GM19328 (cell line): ENCODE measurements around the gene RHOB.
"Not testable (repeated sequence)": the region's sequence is repeated elsewhere in the genome, so short reads cannot be mapped to it uniquely, and the experiment has no call there.

Source experiments
- ATAC-seq: cut with Tn5 transposase; IDR thresholded peaks from one replicate; pipeline ENCODE4 v1.9.1; 2021; ENCODE audit warnings: mild to moderate bottlenecking, moderate library complexity; ENCODE audit not compliant: unreplicated experiment

Gene RHOB

DNA sequence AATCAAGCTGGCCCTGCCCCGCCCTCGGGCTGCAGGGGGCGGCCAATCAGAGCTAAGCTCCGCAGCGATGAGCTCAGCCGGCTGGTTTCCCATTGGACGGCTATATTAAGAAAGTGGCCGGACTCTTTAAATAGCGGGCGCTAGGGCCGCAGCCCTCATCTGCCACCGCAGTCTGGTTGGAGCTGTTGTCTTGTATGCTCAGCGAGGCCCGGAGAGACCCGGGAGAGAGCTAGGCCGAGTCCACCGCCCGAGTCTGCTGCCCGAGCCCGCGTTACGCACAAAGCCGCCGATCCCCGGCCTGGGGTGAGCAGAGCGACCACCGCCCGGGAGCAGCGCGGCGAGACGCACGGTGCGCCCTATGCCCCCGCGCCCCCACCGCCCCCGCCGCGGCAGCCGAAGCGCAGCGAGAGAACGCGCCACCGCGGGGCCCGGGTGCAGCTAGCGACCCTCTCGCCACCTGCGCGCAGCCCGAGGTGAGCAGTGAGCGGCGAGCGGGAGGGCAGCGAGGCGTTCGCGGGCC, at the start of gene RHOB:
Gene RHOB, plus strand, starts transcription at position 158 of the 520 bp plus-strand sequence. CDS start 392 bp downstream, outside the sequence.
- peak; percentile 98 for ATAC-seq

DNA sequence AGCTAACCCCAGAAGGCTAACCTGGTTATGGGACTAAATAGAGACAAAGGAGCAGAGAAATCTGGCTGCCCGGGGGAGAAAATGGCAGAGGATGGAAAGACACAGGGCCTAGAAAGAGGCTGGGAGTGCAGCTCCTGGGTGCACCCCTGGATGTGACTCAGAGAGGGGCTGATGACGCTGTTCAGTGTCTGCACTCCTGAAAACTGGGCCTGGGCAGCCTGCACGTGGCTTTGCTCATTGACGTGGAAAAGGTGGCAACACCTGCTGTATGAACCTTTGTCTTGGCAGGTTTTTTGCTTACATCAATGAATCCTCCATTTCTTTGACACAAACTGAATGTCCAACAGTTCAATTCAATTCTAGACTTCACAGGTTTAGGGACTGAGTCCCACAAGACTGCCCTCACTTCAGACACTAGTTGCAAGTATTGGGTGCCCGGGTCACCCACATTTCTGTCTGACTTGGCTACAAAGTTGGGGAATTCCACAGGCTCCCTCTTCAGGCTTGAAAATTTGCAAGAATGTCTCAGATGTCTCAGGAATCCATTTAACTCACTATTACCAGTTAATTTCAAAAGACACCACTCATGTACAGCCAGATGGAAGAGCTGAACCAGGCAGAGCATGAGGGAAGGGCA, 48.9 kb upstream of the RHOB start:
- ATAC-seq = no peak

DNA sequence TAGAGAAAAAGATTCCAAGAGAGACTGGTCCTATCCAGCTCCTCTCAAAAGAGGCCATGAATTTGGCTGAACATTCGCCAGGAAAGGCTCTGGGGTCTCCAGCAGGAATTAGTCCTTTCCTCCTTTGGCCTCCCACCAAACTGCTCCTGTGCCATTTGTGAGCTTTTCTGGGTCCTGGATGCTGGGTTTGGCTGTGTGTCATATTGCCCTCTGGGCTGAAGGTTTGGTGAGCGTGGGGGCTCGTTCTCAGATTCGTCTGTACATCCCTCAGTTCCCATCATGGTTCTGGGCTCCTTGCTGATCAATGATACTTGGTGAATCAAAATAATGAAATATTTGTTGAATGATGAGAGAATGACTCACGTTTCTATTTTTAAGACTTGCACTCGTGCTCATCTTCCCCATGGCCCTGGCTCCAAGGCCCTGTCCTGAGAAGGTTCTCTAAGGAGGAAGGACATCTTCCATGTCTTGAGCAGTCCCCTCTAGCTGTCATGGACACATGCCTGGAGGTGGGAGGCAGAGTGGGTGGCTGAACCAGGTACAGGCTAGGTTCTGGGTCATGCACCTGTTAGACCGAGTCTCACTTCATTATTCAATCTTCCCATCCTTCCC, 47.8 kb upstream of the RHOB start:
- ATAC-seq = no peak

DNA sequence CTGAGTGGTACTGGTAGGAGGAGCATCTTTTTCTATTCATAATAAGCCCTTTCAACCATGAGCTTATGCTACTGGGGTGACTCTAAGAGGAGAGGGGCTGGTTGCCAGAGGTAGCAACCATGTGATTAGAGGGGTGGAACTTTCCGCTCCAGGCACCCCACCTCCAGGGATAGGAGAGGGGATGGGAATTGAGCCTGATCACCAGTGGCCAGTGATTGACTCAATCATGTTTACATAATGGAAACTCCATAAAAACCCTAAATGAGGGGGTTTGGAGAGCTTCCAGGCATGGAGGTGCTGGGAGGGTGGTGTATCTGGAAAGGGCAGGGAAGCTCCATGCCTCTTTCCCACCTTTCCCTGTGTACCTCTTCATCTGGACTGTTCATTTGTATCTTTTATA, 46.6 kb upstream of the RHOB start:
- no peak for ATAC-seq

DNA sequence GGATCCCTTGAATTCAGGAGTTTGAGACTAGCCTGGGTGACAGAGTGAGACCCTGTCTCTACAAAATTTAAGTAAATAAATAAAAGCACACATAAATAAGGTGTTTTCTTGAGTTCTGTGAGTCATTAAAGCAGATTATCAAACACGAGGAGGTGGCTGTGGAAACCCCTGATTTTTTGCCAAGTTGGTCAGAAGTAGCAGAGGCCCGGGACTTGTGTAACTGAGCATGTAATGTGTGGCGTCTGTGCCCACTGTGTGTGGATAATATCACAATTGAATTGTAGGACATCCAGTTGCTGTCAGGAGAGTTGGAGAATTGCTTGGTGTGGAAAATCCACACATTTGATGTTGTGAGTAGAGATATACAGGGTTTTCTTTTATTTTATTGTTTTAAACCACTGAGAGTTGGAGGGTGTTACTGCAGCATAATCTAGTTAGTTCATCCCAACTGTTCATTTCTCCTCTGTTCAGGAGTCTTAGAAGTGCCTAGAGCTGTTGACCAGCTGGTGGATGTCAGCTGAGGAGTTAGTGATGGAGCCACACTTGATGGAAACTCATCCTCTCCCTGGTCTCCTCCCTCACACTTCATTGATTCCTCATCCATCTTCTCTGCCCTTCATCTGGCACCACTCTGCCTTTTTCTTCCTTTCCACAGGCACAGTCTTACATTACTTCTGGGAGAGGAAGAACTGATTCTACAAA, 45.9 kb upstream of the RHOB start:
- no peak for ATAC-seq

DNA sequence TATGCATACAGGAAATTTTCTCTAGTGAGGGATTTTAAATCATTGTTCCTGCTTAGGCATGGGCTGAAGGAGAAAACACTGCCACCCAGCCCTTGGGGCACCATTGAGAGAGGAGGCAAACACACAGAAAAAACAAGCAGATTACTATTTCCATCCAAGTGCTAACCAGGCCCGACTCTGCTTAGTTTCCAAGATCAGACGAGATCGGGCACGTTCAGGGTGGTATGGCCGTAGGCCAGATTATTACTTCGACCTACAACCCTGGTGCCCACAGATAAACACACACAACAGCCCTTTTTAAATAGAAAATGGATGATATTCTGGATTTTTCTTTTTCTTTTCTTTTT, 45.4 kb upstream of the RHOB start:
- no peak for ATAC-seq

DNA sequence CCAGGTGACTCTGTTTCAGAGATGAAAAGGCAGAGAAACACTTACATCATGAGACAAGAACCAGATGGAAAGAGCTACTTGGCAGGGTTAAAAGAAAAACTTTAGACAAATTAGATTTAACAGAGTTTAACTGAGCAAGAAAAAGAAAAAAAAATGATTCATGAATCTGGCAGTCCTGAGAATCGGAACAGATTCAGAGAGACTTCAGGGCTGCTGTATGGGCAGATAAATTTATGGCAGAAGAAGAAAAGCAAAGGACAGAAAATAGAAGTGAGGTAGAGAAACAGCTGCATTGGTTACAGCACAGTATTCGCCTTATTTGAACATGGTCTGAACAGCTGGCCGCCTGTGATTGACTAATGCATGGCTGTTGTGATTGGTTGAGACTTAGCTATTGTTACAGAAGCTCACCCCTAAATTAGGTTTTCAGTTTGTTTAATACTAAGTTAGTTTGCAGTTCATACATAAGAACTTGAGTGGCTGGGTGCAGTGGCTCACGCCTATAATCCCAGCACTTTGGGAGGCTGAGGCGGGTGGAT, 43.0 kb upstream of the RHOB start:
- ATAC-seq = no peak

DNA sequence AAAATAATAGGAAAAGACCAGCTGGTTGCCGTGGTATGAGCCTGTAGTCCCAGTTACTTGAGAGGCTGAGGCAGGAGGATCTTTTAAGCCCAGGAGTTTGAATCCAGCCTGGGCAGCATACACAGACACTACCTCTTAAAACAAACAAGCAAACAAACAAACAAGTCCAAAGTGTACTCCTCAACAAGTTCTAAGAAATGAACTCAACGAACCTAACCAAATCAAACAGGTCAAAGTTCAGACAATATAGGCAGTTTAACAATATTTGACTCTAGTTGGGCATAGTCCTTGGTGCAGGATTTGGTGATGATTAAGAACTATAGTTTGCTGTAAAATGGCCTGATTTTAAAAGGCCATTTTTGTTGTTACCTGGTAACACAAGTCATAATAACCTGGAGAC, 41.9 kb upstream of the RHOB start:
- ATAC-seq = no peak

DNA sequence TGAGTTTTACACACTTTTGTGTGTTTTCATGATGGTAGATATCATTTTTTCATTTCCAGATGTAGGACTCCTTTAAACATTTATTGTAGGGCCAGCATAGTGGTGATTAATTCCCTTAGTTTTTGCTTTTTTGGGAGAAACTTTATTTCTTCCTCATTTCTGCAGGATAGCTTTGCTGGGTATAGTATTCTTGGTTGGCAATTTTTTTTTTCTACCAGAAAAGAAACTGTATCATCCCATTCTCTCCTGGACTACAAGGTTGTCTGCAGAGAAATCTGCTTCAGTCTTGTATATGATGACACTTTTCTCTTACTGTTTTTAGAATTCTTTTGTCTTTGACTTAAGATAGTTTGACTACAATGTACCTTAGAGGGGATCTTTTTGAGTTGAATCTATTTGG, 37.8 kb upstream of the RHOB start:
- no peak for ATAC-seq

DNA sequence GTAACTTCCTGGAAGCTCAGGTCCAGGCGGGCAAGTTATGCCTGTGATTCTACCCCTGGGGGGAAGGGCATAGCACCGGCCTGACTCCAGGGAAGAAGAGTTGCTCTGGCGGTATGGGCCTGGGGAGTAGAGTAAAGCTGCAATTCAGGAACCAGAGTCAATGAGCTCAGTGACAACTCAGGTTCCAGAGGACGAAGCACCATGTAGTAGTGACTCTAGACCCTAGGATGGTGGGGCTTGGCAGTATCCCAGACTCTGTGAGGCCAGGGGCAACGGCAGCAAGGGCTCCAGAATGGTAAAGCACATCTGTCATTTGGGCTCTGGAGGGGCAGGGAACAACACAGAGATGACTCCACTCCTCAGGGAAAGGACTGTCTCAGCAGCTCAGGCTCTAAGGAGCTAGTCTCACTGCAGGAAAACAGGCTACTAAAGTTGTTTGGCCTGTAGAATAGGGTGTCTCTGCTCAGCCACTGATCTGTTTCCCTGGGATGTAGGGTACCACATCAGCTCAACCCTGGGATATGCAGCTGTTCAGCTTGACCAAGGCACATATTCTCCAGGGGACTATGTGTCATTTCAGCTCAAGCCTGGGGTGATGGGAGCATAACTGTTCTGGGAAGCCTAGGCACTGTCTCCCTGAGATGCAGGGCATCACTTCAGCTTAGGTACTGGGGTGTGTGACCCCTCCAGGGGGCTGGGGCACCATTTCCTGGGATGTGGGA, 36.2 kb upstream of the RHOB start:
- no peak for ATAC-seq

DNA sequence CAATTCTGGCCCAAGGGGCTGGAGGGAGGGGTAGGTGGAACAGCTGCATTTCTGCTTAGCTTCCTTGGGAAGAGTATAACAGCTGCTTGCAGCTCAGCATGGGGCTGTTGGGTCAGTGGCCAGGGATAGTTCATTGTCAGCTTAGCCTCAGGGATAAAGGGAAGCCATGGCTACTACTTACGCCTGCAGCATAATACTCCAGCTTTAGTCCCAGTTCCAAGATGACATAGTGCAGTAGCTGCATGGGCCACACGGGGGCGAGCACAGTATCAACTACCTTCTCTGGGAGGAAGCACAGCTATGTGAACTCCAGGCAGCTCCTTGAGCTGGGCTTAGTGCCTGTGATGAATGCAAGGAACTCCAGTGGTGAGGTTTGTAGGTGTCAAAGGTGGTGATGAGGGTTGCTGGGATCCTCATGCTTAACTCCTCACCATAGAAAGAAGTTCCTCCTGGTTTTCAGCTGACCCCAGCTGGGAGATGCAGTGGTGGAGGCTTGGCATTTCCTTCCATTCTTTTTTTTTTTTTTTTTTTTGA, 35.4 kb upstream of the RHOB start:
- ATAC-seq = peak; percentile 99

DNA sequence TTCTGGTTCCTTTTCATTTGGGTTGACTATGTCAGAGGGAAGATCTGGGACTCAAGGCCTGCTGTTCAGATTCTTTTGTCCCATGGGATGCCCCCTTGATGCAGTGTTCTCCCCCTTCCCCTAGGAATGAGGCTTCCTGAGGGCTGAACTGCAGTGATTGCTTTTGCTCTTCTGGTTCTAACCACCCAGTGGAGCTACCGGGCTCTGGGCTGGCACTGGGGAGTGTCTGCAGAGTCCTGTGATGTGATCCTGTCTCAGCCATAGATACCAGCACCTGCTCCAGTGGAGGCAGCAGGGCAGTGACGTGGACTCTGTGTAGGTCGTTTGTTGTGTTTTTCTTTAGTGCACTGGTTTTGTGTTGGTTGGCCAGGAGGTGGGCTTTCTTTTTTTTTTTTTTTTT, 32.1 kb upstream of the RHOB start:
- ATAC-seq = no peak

DNA sequence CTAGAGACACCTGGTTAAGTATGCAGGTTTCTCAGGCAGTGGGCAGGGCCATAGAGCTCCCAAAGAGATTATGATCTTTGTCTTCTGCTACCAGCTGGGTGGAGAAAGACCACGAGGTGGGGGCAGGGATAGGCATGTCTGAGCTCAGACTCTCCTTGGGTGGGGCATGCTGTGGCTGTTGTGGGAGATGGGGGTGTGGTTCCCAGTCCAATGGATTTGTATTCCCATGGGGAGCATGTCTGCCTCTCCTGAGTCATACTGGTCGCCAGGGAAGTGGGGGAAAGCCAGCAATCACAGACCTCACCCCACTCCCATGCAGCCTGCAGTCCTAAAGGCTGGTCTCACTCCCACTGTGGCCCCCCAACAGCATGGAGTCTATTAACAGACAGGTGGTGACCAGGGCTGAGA, 31.4 kb upstream of the RHOB start:
- no peak for ATAC-seq

DNA sequence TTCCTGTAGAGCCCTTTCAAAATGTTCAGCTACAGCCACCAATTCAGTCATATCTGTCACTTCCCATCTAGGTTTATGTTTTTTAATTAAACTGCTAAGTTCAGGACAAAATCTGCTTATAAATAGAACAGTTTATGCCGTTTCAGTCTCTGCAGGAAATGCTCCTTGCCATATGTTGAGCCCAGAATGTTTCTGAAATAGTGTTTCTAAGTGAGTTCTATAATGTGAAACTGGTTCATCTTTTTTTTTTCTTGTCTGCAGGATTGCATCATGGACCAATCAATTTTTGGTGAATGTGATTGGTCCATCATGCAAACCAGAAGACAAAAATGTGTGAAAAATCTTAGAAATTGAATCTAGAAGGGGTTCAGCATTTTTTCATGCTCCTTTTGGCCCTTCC, 30.2 kb upstream of the RHOB start:
- ATAC-seq = no peak

DNA sequence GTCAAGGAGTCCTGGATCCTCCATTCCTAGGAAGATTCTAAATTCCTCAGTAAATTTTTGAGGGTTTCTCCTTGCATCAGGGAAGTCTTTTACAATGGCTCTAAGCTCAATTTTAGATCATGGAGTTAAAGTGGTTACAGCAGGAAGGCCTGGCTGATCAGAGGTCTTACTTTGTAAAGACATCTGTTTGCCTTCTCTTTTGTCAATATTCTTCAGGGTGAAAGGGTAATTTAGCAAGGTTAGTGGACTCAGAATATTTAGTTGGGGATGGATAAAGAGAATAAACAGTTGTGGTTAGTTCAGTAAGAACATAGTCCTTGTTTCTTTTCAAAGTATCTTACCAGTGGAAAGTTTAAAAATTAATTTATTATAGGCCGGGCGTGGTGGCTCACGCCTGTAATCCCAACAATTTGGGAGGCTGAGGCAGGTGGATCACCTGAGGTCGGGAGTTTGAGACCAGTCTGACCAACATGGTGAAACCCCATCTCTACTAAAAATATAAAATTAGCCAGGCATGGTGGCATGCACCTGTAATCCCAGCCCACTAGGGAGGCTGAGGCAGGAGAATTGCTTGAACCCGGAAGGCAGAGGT, 29.5 kb upstream of the RHOB start:
- not testable (repeated sequence) for ATAC-seq

DNA sequence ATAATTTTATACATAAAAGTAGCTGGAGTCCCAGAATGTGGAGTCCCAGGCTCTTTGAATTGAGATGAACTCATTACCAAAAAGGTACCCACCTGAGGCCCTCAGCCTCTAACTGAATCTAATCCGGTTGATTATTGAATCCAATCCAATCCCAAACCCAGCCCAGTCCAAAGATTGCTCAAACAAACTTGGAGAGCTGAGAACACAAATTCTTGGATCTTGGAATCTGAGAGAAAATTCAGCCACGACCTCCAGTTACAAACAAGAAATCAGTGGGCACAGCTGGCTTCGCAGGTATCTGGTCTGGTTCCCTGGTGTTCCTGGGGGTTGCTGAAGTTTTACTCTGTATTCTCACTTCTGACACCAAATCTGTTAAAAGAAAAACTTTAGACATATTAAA, 28.4 kb upstream of the RHOB start:
- no peak for ATAC-seq

DNA sequence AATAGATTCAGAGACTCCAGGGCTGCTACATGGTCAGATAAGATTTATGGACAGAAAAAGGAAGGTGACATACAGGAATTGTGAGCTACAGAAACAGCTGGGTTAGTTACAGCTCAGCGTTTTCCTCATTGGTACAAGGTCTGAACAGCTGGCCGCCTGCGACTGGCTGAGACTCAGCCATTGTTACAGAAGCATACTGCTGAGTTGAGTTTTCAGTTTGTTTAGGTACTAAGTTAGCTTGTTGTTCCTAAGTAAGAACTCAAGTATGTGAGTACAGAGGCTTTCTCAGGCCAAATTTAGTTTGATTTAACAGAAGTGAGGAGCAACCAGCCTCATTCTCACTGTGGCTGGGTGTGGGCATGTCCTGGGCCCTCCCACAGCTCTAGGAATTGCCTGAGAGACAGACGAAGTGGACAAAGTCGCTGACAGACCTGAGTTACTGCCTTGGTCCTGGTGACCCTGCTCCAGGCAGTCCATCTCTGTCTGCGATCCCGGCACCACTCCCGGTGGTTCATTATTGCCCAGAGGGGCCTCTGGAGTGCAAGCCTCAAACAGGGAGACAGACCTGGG, 27.8 kb upstream of the RHOB start:
- ATAC-seq = no peak

DNA sequence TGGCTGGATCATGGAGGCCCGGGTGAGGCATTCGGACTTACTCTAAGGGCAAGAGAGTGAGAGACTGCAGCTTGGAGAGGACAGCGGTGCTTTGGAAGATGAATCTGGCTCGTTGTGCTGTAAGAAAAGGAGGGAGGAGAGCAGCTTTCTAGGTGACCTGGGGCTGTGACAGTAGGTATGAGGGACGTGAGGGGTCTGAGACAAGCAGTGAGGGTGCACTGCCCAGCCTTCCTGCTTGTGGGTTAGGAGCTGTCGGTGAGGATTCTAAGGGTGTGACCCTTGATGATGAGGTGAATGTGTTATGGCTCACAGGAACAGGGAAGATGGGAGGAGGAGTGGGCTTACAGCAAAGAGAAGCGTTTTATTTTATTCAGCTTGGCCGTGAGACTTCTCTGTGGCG, 27.1 kb upstream of the RHOB start:
- ATAC-seq = no peak

DNA sequence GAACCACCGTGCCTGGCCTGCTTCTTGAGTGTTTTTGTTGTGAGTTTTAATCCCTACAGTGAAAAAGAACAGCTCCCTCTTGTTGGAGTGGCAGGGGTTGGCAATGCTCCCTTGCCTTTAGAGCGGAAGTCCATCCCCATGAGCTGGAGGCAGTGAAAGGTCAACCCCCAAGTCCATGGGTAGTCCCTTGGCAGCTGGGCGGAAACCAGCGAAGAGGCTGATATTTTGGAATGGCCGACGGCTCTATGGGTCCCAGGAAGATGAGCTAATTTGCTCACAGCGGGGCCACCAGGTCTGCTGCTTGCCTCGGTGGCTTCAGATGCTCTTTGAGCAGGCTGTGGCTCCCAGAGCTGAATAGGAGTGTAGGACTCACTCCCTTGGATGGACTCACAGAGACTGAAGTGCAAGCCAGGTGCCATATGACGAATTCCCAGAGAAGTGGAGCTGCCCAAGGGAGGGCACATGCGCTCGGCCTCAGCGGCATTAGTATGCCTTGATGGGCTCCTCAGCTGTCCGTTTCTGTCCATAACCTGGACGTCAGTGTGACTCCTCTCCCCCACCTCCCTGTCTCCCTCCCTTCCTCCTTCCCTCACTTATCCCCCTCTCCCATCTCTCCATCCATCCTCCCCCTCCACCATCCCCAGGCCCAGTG, 25.4 kb upstream of the RHOB start:
- no peak for ATAC-seq

DNA sequence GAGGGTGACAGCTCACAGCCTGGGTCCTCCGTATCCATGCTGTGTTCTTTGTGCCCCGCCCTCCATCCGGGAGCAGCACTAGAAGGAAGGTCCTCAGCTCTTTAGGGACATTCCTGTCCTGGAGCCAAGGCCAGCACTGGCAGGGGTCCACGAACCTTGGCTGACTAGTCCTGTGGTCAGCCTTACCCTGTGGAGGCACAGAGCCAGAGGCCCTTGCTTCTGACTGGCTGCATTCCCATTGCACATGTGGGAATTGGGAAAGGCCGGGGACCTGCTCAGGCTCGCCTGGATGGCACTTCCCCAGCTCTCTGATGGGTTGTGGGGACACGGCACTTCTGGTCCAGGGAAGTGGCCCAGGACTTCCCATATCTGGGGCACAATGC, 24.9 kb upstream of the RHOB start:
- no peak for ATAC-seq
